Iris pigment epithelial cell (primary cell): ENCODE data around the gene SETD3.

Source experiments
- DNase-seq: peaks from one replicate; pipeline ENCODE4 v3.0.0-alpha.2; 2011; ENCODE audit warnings: low read depth

Gene SETD3

GRCh38 chr14:99393059-99393655 is 87.5 kb downstream of the SETD3 start:
- DNase-seq: peak; percentile 31

- DNase-seq: peak; percentile 15
Observed at GRCh38 chr14:99391671-99392070, 89.0 kb downstream of the SETD3 start.

- peak; percentile 37 for DNase-seq
Observed at GRCh38 chr14:99389174-99389826, 91.4 kb downstream of the SETD3 start.

DNA sequence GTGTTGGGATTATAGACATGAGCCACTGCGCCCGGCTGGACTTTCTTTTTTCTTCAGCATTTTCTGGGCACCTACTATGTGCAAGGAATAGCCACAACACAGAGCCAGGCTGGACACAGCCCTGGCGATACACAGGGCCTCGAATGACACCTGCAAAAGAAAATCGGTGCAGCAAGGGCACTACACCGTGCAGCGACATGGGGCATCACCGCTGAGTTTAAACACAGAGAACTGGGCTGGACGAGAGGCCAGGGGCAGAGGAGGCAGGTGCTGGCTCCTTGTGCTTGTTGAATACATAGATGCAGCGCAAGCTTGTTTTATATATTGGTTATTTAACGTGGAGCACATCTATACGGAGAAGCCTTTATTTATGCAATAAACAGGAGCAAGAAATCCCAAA is 92.4 kb downstream of the SETD3 start:
- DNase-seq: no peak

DNA sequence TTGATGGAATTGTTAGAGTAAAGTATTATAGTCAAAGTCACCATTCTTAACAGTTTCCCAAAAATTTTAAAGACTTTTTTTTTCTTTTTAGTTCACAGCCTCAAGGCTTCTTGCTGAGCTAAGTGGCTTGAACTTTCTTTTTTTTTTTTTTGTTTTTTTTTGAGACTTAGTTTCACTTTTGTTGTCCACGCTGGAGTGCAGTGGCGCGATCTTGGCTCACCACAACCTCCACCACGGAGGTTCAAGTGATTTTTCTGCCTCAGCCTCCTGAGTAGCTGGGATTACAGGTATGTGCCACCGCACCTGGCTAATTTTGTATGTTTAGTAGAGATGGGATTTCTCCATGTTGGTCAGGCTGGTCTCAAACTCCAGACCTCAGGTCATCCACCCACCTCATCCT is 92.8 kb downstream of the SETD3 start:
- no peak for DNase-seq

DNA sequence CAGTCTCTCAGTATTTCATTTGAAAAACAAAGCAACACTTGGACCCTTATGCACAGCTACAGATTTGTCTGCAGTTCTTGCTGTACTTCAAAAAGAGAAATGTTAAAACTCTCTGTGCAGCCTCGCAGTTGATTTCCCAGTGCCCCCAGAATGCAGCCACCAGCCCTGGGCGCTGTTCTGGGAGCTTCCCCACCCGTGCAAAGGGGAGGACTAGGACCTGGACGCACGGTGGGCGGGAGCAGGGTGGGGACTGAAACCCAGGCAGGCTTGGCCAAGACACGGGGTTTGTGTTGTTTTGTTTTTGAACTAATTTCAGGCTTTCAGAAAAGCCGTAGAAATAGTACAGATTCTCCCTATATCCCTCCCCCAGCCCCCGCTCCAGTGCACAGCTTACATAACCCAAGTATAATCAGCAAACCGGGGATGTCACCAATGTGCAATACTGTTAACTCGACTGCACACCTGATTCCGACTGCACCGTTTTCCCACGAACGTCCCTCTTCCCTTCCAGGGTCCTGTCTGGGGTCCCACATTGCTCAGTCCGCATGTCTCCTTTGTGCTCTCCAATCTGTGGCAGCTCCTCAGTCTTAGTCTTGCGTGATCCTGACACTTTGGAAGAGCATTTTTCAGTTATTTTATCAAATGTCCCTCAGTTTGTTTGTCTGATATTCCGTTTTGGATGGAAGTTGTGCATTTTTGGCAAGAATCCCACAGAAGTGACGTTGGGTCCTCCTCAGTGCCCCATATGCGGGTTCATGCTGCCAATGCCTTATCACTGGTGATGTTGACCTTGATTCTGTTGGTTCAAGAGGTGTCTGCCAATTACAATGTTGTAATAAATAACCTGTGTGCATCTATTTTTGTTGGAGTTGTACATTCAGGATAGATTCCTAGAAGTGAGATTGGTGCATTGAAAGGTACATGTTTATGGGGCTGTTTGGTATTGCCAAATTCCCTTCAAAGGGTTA is 95.9 kb downstream of the SETD3 start:
- no peak for DNase-seq

DNA sequence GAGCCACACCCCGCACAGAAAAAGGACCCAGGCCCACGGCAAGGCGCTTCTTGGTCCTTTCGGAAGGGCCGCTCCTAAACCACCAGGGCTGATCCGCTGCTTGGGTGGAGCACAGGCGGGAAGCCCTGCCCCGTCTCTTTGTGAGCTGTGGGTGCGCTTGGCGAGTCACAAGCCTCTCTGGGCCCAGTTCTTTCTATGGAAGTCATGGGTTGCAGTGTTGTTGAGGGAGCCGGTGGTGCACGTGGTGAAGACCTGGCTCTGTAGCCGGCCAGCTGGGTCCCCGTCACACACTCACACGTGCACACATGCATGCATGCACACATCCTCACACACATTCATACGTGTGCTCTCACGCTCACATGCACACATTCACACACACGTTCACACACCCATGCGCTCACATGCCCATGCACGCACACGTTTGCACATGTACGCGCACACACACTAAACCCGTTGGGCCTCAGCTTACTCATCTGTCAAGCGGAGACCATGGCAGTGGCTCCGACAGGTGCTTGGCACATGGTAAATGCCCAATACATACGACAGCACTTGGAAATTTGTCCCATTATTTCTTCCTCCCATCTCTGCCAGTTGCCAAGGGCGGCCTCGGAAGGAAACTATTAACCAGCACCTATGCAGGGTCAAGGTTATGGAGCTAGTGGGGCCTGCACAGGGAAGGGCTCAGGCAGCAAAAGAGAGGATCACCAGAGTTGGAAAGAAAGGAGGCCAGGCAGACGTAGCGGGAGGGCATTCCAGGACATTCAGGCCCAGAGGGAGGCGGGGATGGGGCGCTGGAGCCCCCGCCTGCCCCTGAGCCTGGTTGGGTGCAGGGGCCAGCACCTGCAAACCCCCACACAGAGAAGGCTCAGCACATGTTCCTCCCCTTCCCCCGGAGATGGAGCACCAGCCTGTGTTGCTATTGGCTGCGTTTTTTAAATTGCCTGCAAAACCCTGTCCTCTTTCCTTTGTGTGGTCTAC is 96.9 kb downstream of the SETD3 start:
- DNase-seq: no peak

DNA sequence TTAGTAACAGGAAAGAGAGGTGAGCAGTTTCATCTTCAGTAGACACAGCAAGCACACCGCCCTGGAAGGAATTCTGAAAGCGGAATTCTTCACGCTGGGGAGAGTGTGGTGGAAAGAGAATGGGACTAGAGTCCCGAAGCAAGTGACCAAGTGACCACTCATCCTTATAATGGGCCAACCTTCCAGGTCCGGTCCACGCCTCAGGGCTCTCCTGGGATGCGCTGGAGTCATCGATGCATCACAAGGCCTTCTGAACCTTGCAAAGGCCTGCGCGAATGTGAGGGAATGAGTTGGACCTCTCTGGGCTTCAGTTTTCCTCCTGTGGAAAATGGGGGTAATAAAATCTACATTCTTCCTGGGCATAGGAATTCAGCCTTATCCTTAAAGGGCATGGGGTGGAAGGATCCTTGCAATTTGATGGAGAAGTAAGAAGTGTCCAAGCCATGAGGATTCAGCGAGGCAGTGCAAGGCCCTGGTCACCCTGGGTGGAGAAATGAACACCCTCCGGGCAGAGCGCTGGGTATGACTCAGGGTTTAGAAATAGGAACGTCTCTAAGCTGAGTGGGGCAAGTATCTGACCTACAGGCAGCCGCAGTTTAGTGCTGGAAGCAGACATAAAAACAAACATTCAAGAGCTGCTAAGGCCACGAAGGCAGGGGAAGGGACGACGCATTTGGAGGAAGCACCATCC is 97.7 kb downstream of the SETD3 start:
- DNase-seq: peak; percentile 89

- no peak for DNase-seq
Observed at GRCh38 chr14:99382071-99382470, 98.6 kb downstream of the SETD3 start.

DNA sequence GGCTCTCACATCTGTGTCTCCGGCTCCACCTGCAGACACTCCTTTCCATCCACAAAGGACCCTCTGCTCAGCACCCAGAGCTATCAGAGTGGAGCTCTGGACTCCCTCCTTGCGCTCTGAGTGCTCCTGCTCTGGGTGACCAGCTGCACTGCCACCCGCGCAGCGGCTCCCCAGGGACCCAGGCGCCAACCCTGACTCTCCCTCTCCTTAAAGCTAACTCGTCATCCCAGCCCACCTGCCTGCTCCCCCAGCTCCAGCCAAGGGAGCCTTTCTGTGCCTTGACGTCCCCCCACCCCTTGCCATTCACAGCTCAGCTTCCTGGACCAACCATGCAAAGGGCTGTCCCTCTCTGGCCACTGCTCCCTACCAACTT is 99.0 kb downstream of the SETD3 start:
- DNase-seq: no peak

DNA sequence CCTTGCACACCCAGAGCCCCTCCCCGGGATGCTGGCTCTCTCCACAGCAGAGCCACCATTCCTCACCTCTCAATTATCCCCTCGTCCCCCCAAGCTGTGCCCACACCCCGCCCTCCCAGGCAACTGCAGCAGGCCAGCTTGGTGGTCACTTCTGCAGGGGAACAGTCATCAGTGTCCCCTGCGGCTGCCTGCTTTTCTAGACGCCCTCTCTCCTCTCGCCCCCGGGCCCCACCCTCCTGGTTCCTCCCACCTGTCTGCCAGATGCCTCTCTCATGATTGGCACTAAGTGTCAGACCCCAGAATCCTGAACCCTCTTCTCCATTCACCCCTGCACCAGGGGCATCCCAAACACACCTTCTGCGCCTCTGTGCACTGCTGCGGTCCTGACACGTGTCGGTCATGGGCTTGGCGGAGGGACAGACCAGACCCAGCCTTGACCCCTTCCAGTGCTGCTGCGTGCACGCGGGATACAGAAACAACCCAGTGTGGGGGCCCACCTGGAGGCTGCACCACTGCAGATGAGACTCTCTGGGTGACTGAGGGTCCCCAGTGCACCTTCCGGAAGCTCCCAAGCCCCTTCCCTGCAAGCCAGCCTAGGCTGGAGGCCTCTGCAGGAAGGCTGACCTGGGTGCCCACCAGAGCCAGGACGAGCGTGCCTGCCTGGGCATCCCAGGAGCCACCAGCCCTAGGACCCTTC is 99.5 kb downstream of the SETD3 start:
- no peak for DNase-seq

DNA sequence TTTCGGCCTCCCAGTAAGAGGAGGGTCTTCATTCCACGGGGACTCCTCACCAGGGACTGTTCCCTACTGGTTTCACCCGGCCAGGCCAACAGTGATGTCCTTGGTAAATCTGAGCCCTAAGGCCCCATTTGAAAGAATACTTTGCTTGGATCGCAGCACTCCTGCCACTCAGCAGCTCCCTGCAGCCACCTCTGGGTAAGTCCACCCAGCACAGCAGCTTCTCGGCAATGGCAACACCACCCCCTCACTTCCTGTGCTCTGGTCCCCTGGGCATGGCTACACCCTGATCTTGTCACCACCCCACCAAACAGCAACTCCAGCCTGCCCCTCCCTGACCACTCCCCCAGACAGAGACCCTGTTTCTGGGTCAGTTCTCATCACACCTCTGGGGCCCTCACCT is 100.3 kb downstream of the SETD3 start:
- DNase-seq: no peak

GRCh38 chr14:99378782-99379214 is 101.9 kb downstream of the SETD3 start:
- peak; percentile 68 for DNase-seq

GRCh38 chr14:99377951-99378350 is 102.7 kb downstream of the SETD3 start:
- no peak for DNase-seq

DNA sequence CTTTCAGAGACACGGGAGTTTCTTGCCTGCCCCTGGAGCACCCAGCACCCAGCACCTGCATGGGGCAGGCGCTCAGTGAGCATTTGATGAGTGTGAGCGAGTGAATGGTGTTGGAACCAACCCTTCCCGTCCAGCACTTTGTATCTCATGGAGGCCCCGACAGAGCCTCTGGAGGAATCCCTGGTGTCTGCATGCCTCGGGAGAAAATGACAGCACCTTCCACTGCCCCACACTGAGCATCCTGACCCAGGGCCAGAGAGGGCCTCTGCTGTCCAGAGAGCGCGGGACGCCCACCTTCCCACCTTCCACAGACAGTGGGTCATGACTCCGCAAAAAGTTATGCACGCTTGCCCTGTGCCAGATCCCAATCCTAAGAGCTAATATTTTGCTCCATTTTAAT is 105.7 kb downstream of the SETD3 start:
- DNase-seq: no peak

- no peak for DNase-seq
Observed at GRCh38 chr14:99363616-99364290, 116.9 kb downstream of the SETD3 start.

DNA sequence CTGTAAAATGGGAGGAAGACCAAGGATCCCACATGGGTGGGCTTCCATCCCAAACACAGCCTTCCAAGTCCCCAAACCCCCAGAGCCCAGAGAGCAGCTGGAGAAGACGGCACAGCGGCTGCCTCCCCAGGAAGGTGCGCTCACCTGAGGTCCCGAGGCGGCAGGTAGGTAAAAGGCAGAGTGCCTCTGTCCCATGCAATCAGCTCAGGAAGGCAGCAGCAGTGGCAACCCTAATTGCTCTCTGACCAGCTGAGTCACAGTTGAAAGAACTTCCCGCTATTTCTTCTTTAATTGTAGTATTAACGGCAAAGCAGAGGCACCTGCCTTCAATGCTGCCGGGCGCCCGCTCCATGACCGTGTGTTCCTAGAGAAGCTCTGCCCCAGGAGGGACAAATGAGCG is 117.6 kb downstream of the SETD3 start:
- DNase-seq: no peak

DNA sequence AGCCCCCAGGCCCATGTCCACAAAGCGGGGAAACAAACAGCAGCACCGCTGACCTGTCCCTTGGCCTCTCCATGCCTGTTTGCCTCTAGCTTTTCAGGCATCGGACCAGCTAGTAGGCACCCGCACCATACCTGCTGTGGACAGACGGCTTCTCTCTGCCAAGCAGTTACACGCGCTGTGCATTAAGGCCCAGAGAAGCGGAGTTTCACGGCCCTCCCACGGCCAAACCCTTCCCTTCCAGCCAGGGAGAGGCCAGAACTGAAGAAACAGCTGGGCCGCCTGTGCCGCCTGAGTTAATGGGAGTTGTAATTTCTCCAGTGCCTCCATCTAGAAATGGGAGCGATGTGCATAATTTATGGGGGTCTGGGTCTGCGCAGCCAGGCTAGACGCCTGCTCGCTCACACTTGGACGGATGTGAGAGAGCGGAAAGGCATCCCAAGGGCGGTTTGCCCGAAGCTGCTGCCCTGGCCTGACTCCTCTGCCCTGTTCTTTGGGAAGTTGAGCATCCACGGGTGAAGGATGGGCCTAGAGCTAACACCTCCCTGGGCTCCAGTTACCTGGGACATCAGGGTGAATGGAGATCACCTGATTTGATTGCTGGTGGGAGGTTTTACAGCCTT is 119.0 kb downstream of the SETD3 start:
- no peak for DNase-seq

DNA sequence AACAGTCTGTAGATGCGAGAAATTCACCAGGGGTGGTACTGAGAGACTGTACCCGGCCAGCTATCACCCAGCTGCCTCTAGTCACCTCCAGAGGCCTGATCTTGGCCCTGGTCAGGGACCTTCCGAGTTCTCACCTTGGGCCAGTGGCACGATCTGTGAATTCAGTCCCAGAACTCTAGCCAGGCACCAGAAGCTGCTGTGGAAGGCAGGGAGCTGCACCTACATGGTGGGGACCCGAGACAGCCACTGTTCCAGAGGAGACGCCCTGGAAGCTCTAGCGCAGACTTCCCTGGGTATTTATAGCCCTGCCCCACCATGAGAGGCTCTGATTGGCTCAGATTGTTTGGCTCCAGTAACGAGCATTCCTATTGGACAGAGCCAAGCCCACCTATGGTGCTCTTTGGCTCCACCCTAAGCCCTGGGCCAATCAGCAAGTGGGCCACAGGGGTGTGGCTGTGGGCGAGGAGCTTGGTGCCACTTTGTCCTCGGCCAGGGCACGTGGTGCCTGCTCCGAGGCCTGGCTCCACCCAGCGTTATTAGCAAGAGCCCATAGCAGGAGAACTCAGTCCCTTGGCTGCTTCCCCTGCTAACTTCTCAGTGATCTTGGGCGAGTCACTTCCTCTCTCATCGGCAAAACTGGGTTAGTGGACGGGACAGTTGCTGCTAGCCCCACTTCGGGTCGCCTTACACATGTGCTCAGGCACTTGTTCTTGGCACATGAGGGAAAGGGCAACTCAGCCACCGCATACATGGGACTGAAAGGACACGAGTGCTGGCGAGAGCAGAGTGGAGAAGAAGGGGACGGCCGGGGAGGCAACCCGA is 119.7 kb downstream of the SETD3 start:
- no peak for DNase-seq
